H9 (cell line): ENCODE measurements around the gene USH2A. TPM values are rescaled to one million over a fixed set of nuclear protein-coding genes. Genes with fewer than 3 reads are reported as not detected.

ENCODE experiments used
- DNase-seq: peaks from one replicate; pipeline ENCODE4 v3.0.0-alpha.2; 2017
- H2AFZ ChIP-seq: one replicate; pipeline ENCODE4 v1.6.1; 2013; ENCODE audit warnings: mild to moderate bottlenecking, low read length, control low read depth, moderate library complexity
- H2AK5ac ChIP-seq: 2 replicates; pipeline ENCODE4 v1.6.1; 2013; ENCODE audit warnings: low read length, control low read depth, mixed read lengths; ENCODE audit not compliant: insufficient read length
- H2BK120ac ChIP-seq: one replicate; pipeline ENCODE4 v1.6.1; 2013; ENCODE audit warnings: low read depth, mild to moderate bottlenecking, low read length, control low read depth, inconsistent platforms; ENCODE audit not compliant: poor library complexity, severe bottlenecking
- H2BK12ac ChIP-seq: 2 replicates; pipeline ENCODE4 v1.6.1; 2013; ENCODE audit warnings: low read length, control low read depth, mixed read lengths, low read depth; ENCODE audit not compliant: insufficient read length
- H2BK15ac ChIP-seq: 2 replicates; pipeline ENCODE4 v1.6.1; 2013; ENCODE audit warnings: low read depth, low read length, control low read depth
- H2BK20ac ChIP-seq: one replicate; pipeline ENCODE4 v1.6.1; 2013; ENCODE audit warnings: low read depth, mild to moderate bottlenecking, low read length, control low read depth, inconsistent platforms; ENCODE audit not compliant: poor library complexity, severe bottlenecking
- H2BK5ac ChIP-seq: 2 replicates; pipeline ENCODE4 v1.6.1; 2013; ENCODE audit warnings: low read length, control low read depth, mixed read lengths; ENCODE audit not compliant: insufficient read length
- H3K14ac ChIP-seq: 2 replicates; pipeline ENCODE4 v1.6.1; 2013; ENCODE audit warnings: low read length, control low read depth; ENCODE audit not compliant: insufficient read depth
- H3K18ac ChIP-seq: 2 replicates; pipeline ENCODE4 v1.6.1; 2013; ENCODE audit warnings: low read depth, mild to moderate bottlenecking, mixed read lengths, low read length, control low read depth; ENCODE audit not compliant: insufficient read length
- H3K23ac ChIP-seq: 2 replicates; pipeline ENCODE4 v1.6.1; 2013; ENCODE audit warnings: low read length, control low read depth, mixed read lengths, low read depth; ENCODE audit not compliant: insufficient read length
- H3K23me2 ChIP-seq: 2 replicates; pipeline ENCODE4 v1.6.1; 2013; ENCODE audit warnings: low read depth, mild to moderate bottlenecking, mixed read lengths, low read length, control low read depth; ENCODE audit not compliant: insufficient read length, poor library complexity, severe bottlenecking
- H3K27ac ChIP-seq: 2 replicates; pipeline ENCODE4 v1.5.1; 2013; ENCODE audit warnings: low read length, control low read depth, mixed read lengths, low read depth; ENCODE audit not compliant: insufficient read length
- H3K27me3 ChIP-seq: 2 replicates; pipeline ENCODE4 v1.6.1; 2013; ENCODE audit warnings: low read length, control low read depth, inconsistent platforms; ENCODE audit not compliant: insufficient read depth
- H3K4ac ChIP-seq: 2 replicates; pipeline ENCODE4 v1.6.1; 2013; ENCODE audit warnings: low read depth, mild to moderate bottlenecking, control low read depth, inconsistent platforms, low read length, moderate library complexity
- H3K4me1 ChIP-seq: 2 replicates; pipeline ENCODE4 v1.6.1; 2013; ENCODE audit warnings: low read length, control low read depth, inconsistent platforms; ENCODE audit not compliant: insufficient read depth
- H3K4me2 ChIP-seq: 2 replicates; pipeline ENCODE4 v1.6.1; 2013; ENCODE audit warnings: low read length, control low read depth, mixed read lengths; ENCODE audit not compliant: insufficient read length, insufficient read depth
- H3K56ac ChIP-seq: 2 replicates; pipeline ENCODE4 v1.6.1; 2013; ENCODE audit warnings: low read depth, mild to moderate bottlenecking, mixed read lengths, low read length, control low read depth; ENCODE audit not compliant: insufficient read length
- H3K79me1 ChIP-seq: 2 replicates; pipeline ENCODE4 v1.6.1; 2013; ENCODE audit warnings: low read depth, mild to moderate bottlenecking, moderate library complexity, low read length, control low read depth, inconsistent platforms; ENCODE audit not compliant: insufficient read depth, poor library complexity, severe bottlenecking
- H3K79me2 ChIP-seq: 2 replicates; pipeline ENCODE4 v1.6.1; 2013; ENCODE audit warnings: low read length, control low read depth, inconsistent platforms; ENCODE audit not compliant: insufficient read depth
- H3K9ac ChIP-seq: 2 replicates; pipeline ENCODE4 v1.6.1; 2013; ENCODE audit warnings: low read length, control low read depth, mixed read lengths; ENCODE audit not compliant: insufficient read length; ENCODE audit errors: extremely low read depth
- H3K9me3 ChIP-seq: one replicate; pipeline ENCODE4 v1.6.1; 2013; ENCODE audit warnings: low read depth, low read length, inconsistent platforms; ENCODE audit not compliant: control insufficient read depth
- H3T11ph ChIP-seq: one replicate; pipeline ENCODE4 v1.6.1; 2013; ENCODE audit warnings: mild to moderate bottlenecking, low read length, control low read depth, inconsistent platforms
- H4K20me1 ChIP-seq: one replicate; pipeline ENCODE4 v1.6.1; 2013; ENCODE audit not compliant: control insufficient read depth, insufficient read length, insufficient read depth
- H4K5ac ChIP-seq: 2 replicates; pipeline ENCODE4 v1.6.1; 2013; ENCODE audit warnings: low read depth, mild to moderate bottlenecking, mixed read lengths, low read length, control low read depth; ENCODE audit not compliant: insufficient read length
- H4K8ac ChIP-seq: replicated peaks from 2 replicates; pipeline ENCODE4 v1.6.1; 2013; ENCODE audit warnings: low read length, control low read depth, mixed read lengths, low read depth; ENCODE audit not compliant: insufficient read length
- H4K91ac ChIP-seq: 2 replicates; pipeline ENCODE4 v1.6.1; 2013; ENCODE audit warnings: low read depth, mild to moderate bottlenecking, moderate library complexity, mixed read lengths, low read length, control low read depth; ENCODE audit not compliant: insufficient read length
- H3K27ac Mint-ChIP-seq, 3 experiments: 2 replicates in 2 of 3; 3 replicates in 1 of 3; pipeline ENCODE4 v1.8.0; 2020 to 2021; ENCODE audit warnings: mixed read lengths in 3 of 3, mild to moderate bottlenecking in 1 of 3, moderate library complexity in 1 of 3
- H3K27me3 Mint-ChIP-seq: 2 replicates; pipeline ENCODE4 v1.8.0; 2021; ENCODE audit warnings: low read depth, mild to moderate bottlenecking, moderate library complexity, mixed read lengths
- H3K36me3 Mint-ChIP-seq, 3 experiments: 2 replicates in 2 of 3; 3 replicates in 1 of 3; pipeline ENCODE4 v1.8.0; 2020 to 2021; ENCODE audit warnings: low read depth in 3 of 3, mixed read lengths in 3 of 3; ENCODE audit not compliant: insufficient read depth in 1 of 3
- H3K4me1 Mint-ChIP-seq, 2 experiments: 2 replicates each; pipeline ENCODE4 v1.8.0; 2020; ENCODE audit warnings: mixed read lengths in 2 of 2
- H3K4me3 Mint-ChIP-seq, 2 experiments: 2 replicates in 1 of 2; 3 replicates in 1 of 2; pipeline ENCODE4 v1.8.0; 2020 to 2021; ENCODE audit warnings: mild to moderate bottlenecking in 2 of 2, mixed read lengths in 2 of 2, moderate library complexity in 1 of 2
- H3K9me3 Mint-ChIP-seq, 2 experiments: 2 replicates in 1 of 2; 3 replicates in 1 of 2; pipeline ENCODE4 v1.8.0; 2020; ENCODE audit warnings: mild to moderate bottlenecking in 2 of 2, mixed read lengths in 2 of 2, moderate library complexity in 1 of 2
- WGBS: extraction: QIAGEN DNeasy Blood & Tissue Kit; methylation state at CpG from one replicate; pipeline ENCODE4 v1.1.7; 2013; ENCODE audit warnings: missing lambda C conversion rate, low lambda C conversion rate, mixed read lengths; ENCODE audit not compliant: insufficient read length; ENCODE audit errors: extremely low coverage; 5-methylcytosine and 5-hydroxymethylcytosine counted together
- total RNA-seq: library from RNA; stranded (reverse); gene quantifications from 2 replicates; pipeline ENCODE4 v1.2.1, GENCODE V29; 2021
- TF ChIP-seq, protein P1 (sequence below): fragments of 200-600 bp; sonication (generic); conservative IDR thresholded peaks from 3 replicates; pipeline ENCODE4 v1.8.0; 2021; ENCODE audit warnings: antibody characterized with exemption, mild to moderate bottlenecking

Gene USH2A
- total RNA-seq, 1 experiment from 2014 or later, result 0.11 TPM

DNA sequence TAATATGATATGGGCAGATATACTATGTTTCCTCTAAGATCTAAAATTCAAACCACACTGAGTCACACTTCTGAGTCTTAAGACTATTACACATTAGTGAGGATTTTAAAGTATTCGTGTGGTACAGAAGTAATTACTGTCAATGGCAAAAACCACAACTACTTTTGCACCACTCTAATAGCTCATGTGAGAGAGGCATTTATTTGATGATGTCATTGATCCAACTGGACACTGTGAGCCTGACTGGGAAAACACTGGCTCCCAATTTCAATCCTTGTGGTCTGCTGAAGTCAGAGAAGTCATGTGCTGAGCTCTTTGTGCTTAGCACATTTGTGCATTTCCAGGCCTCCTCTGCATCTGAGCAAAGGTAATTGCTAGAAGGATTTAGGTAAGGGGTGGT lies 377.8 kb downstream of the USH2A start:
- Mint-ChIP-seq H3K27me3 (no peaks in the 10 kb centered on the region), H3K4me1 (no peaks in the 10 kb centered on the region), H3K9me3 (no peaks in the 10 kb centered on the region), H3K4me3 (no peak overlapping the region), H3K27ac (peak overlapping the region in 1 of 3 experiments; percentile 92; a peak in 1 of 7 replicates), H3K36me3 (no peaks in the 10 kb centered on the region)
- TF ChIP-seq, protein P1, sequence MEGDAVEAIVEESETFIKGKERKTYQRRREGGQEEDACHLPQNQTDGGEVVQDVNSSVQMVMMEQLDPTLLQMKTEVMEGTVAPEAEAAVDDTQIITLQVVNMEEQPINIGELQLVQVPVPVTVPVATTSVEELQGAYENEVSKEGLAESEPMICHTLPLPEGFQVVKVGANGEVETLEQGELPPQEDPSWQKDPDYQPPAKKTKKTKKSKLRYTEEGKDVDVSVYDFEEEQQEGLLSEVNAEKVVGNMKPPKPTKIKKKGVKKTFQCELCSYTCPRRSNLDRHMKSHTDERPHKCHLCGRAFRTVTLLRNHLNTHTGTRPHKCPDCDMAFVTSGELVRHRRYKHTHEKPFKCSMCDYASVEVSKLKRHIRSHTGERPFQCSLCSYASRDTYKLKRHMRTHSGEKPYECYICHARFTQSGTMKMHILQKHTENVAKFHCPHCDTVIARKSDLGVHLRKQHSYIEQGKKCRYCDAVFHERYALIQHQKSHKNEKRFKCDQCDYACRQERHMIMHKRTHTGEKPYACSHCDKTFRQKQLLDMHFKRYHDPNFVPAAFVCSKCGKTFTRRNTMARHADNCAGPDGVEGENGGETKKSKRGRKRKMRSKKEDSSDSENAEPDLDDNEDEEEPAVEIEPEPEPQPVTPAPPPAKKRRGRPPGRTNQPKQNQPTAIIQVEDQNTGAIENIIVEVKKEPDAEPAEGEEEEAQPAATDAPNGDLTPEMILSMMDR, result no peak
- Histone ChIP-seq H3K4ac (no peak overlapping the region), H3K9ac (no peak overlapping the region), H3K27me3 (no peaks in the 10 kb centered on the region), H3T11ph (no peak overlapping the region), H4K8ac (no peak overlapping the region), H2BK20ac (no peak overlapping the region), H4K20me1 (no peaks in the 10 kb centered on the region), H3K9me3 (no peaks in the 10 kb centered on the region), H2BK5ac (no peak overlapping the region), H2BK120ac (no peak overlapping the region), H2BK15ac (no peak overlapping the region), H3K79me2 (no peaks in the 10 kb centered on the region), H2AFZ (no peak overlapping the region), H3K27ac (no peak overlapping the region), H3K18ac (no peak overlapping the region), H3K23ac (no peak overlapping the region), H2AK5ac (no peak overlapping the region), H2BK12ac (no peak overlapping the region), H3K14ac (no peak overlapping the region), H4K5ac (no peak overlapping the region), H3K79me1 (no peaks in the 10 kb centered on the region), H3K4me2 (no peak overlapping the region), H4K91ac (no peak overlapping the region), H3K4me1 (no peaks in the 10 kb centered on the region), H3K56ac (no peak overlapping the region), H3K23me2 (no peaks in the 10 kb centered on the region)
- no peak for DNase-seq
- WGBS, result no CpG with 5 or more reads among the region's 1 CpG
